ENCODE measurements around the gene PGF. TPM values are rescaled to one million over a fixed set of nuclear protein-coding genes. Genes with fewer than 3 reads are reported as not detected.

The PGF gene
- total RNA-seq, 1 donor = 16.3 TPM

GRCh38 chr14:74979029-74979428 is 23.6 kb upstream of the PGF start:
- H3K27me3 ChIP-seq (ENCODE audit: insufficient read depth, low read length) = no peaks in the 10 kb centered on the region
- H4K20me1 ChIP-seq (ENCODE audit: insufficient read depth, low read length) = no peaks in the 10 kb centered on the region
- no peak overlapping the region for H2AFZ ChIP-seq (ENCODE audit: low read length)
- no peaks in the 10 kb centered on the region for H3K79me2 ChIP-seq (ENCODE audit: insufficient read depth, low read length)
- H3K9me3 ChIP-seq (ENCODE audit: low read depth, low read length) = no peaks in the 10 kb centered on the region
- no peak overlapping the region for H3K4me3 ChIP-seq (ENCODE audit: insufficient read depth, low read length)
- H3K4me2 ChIP-seq (ENCODE audit: insufficient read depth, low read length) = no peak overlapping the region
- peaks cover 41% of the 10 kb centered on the region for H3K4me1 ChIP-seq (ENCODE audit: insufficient read depth, low read length)
- no peak for DNase-seq (ENCODE audit: insufficient read length, low spot score, missing footprints)
- TF ChIP-seq, protein P1, sequence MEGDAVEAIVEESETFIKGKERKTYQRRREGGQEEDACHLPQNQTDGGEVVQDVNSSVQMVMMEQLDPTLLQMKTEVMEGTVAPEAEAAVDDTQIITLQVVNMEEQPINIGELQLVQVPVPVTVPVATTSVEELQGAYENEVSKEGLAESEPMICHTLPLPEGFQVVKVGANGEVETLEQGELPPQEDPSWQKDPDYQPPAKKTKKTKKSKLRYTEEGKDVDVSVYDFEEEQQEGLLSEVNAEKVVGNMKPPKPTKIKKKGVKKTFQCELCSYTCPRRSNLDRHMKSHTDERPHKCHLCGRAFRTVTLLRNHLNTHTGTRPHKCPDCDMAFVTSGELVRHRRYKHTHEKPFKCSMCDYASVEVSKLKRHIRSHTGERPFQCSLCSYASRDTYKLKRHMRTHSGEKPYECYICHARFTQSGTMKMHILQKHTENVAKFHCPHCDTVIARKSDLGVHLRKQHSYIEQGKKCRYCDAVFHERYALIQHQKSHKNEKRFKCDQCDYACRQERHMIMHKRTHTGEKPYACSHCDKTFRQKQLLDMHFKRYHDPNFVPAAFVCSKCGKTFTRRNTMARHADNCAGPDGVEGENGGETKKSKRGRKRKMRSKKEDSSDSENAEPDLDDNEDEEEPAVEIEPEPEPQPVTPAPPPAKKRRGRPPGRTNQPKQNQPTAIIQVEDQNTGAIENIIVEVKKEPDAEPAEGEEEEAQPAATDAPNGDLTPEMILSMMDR (IDR thresholded peaks at IDR 0.05; ENCODE audit: extremely low read depth, low read depth, low read length) = no peak
- no peaks in the 10 kb centered on the region for H3K36me3 ChIP-seq (ENCODE audit: insufficient read depth, low read length)
- no peak overlapping the region for H3K27ac ChIP-seq (ENCODE audit: low read depth, low read length)

DNA sequence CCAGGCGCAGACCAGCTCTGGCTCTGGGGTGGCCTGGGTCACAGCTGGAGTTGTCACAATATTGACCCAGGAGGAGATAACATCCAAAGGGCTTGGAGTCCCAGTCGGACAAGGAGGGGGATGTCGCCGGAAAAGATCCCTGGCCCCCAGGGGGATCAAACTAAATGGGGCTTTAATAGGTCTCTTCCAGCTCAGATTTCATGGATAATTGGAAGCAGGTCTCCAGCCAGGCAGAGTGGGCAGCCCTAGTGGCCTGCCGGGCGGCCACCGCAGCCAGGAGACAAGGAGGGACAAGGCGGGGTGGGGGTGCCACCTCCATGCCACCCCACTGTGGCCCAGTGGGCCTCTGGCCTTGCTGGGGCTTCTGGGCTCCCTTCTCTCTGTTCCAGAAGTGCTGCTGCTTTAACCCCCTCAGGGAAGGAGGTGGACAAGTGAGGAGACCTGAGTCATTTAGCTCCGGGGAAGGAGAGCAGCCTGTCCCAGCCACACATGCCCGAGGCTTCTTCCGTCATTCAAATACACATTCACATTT is 23.1 kb upstream of the PGF start:
- H3K79me2 ChIP-seq (ENCODE audit: insufficient read depth, low read length) = no peaks in the 10 kb centered on the region
- no peak for DNase-seq (ENCODE audit: insufficient read length, low spot score, missing footprints)

GRCh38 chr14:74977901-74978385 is 22.5 kb upstream of the PGF start:
- no peak for DNase-seq (ENCODE audit: insufficient read length, low spot score, missing footprints)
- H3K9me3 ChIP-seq (ENCODE audit: low read depth, low read length) = no peaks in the 10 kb centered on the region
- H3K4me1 ChIP-seq (ENCODE audit: insufficient read depth, low read length) = peaks cover 41% of the 10 kb centered on the region
- no peaks in the 10 kb centered on the region for H3K36me3 ChIP-seq (ENCODE audit: insufficient read depth, low read length)
- no peak overlapping the region for H3K27ac ChIP-seq (ENCODE audit: low read depth, low read length)
- H3K4me2 ChIP-seq (ENCODE audit: insufficient read depth, low read length) = no peak overlapping the region
- H3K4me3 ChIP-seq (ENCODE audit: insufficient read depth, low read length) = no peak overlapping the region
- H3K79me2 ChIP-seq (ENCODE audit: insufficient read depth, low read length) = no peaks in the 10 kb centered on the region
- H4K20me1 ChIP-seq (ENCODE audit: insufficient read depth, low read length) = no peaks in the 10 kb centered on the region
- TF ChIP-seq, protein P1 (IDR thresholded peaks at IDR 0.05; ENCODE audit: extremely low read depth, low read depth, low read length) = no peak
- no peaks in the 10 kb centered on the region for H3K27me3 ChIP-seq (ENCODE audit: insufficient read depth, low read length)
- no peak overlapping the region for H2AFZ ChIP-seq (ENCODE audit: low read length)

More for the DNA sequence above, 23.1 kb upstream of the PGF start:
- TF ChIP-seq, protein P1 (IDR thresholded peaks at IDR 0.05; ENCODE audit: extremely low read depth, low read depth, low read length) = no peak
- no peak overlapping the region for H3K4me2 ChIP-seq (ENCODE audit: insufficient read depth, low read length)
- H4K20me1 ChIP-seq (ENCODE audit: insufficient read depth, low read length) = no peaks in the 10 kb centered on the region
- no peaks in the 10 kb centered on the region for H3K9me3 ChIP-seq (ENCODE audit: low read depth, low read length)
- H2AFZ ChIP-seq (ENCODE audit: low read length) = no peak overlapping the region
- H3K4me1 ChIP-seq (ENCODE audit: insufficient read depth, low read length) = peaks cover 41% of the 10 kb centered on the region
- H3K36me3 ChIP-seq (ENCODE audit: insufficient read depth, low read length) = no peaks in the 10 kb centered on the region
- H3K27me3 ChIP-seq (ENCODE audit: insufficient read depth, low read length) = no peaks in the 10 kb centered on the region
- no peak overlapping the region for H3K27ac ChIP-seq (ENCODE audit: low read depth, low read length)
- H3K4me3 ChIP-seq (ENCODE audit: insufficient read depth, low read length) = no peak overlapping the region

DNA sequence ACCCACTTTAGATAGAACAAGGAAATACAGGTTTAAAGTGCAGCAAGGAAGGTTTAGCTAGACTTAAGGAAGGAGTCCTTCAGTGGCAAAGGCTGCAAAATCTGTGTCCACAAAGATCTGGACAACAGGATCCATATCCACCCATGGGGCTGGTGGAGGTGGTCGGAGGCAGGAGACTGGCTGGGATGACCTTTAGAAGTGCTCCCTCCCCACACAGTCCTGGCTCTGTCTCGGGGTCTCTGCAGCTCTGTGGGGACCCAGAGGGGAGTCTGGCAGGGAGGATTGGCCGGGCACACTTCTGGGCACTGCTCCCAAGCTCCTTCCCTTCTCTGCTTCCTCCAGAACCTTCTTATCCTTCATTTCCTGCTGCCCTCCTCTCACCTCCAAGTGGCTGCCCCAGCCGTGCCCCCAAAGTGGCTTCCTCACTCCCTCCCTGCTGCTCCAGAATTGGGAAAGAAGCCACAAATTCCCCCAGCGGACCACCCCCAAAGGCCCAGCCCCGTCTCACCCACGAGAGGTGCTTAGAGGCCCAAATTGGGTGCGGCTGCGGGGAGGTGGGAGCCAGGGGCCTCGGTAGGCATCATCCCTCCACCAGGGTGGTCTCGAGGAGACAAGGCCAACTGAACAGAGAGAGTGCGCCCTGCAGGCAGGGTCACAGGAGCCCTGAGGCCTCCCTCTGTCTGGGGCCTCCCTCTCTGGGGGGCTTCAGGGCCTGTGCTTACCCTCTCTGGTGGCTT is 21.9 kb upstream of the PGF start:
- Histone ChIP-seq H3K27ac (ENCODE audit: low read depth, low read length) (no peak overlapping the region), H2AFZ (ENCODE audit: low read length) (no peak overlapping the region), H3K36me3 (ENCODE audit: insufficient read depth, low read length) (no peaks in the 10 kb centered on the region), H4K20me1 (ENCODE audit: insufficient read depth, low read length) (no peaks in the 10 kb centered on the region), H3K79me2 (ENCODE audit: insufficient read depth, low read length) (no peaks in the 10 kb centered on the region), H3K27me3 (ENCODE audit: insufficient read depth, low read length) (no peaks in the 10 kb centered on the region), H3K9me3 (ENCODE audit: low read depth, low read length) (no peaks in the 10 kb centered on the region), H3K4me1 (ENCODE audit: insufficient read depth, low read length) (peaks cover 38% of the 10 kb centered on the region), H3K4me2 (ENCODE audit: insufficient read depth, low read length) (no peak overlapping the region), H3K4me3 (ENCODE audit: insufficient read depth, low read length) (no peak overlapping the region)
- DNase-seq (ENCODE audit: insufficient read length, low spot score, missing footprints) = no peak
- TF ChIP-seq, protein P1 (IDR thresholded peaks at IDR 0.05; ENCODE audit: extremely low read depth, low read depth, low read length) = no peak
